ENCODE measurements around the gene FAM120A.

The FAM120A gene

GRCh38 chr9:93552923-93553322 lies 101.4 kb downstream of the FAM120A start:
- H3K36me3 ChIP-seq = peaks cover 31 to 72% (median 63%) of the 10 kb centered on the region in 3 donors
- TF ChIP-seq CTCF (IDR thresholded peaks at IDR 0.05) = no peak
- no peak overlapping the region for H3K27ac ChIP-seq
- H3K4me1 ChIP-seq = no peaks in the 10 kb centered on the region
- intact Hi-C loops (cut with DNase I; ENCODE audit: low total_unique reads) = no loop called here
- H3K4me3 ChIP-seq = no peak overlapping the region
- H3K9me3 ChIP-seq = no peaks in the 10 kb centered on the region
- H3K27me3 ChIP-seq = no peaks in the 10 kb centered on the region
- DNase-seq = no peak

- intact Hi-C loops (cut with DNase I; ENCODE audit: low total_unique reads) = no loop called here
- no peak for TF ChIP-seq CTCF (IDR thresholded peaks at IDR 0.05)
- H3K4me3 ChIP-seq = no peak overlapping the region
- no peaks in the 10 kb centered on the region for H3K9me3 ChIP-seq
- no peaks in the 10 kb centered on the region for H3K27me3 ChIP-seq
- H3K36me3 ChIP-seq = peaks cover 50 to 86% (median 73%) of the 10 kb centered on the region in 3 donors
- no peaks in the 10 kb centered on the region for H3K4me1 ChIP-seq
- no peak overlapping the region for H3K27ac ChIP-seq
- DNase-seq = no peak
Observed at GRCh38 chr9:93555370-93555769, 103.9 kb downstream of the FAM120A start.

GRCh38 chr9:93557366-93558137 lies 106.1 kb downstream of the FAM120A start:
- H3K4me3 ChIP-seq = no peak overlapping the region
- no peak for DNase-seq
- intact Hi-C loops (cut with DNase I; ENCODE audit: low total_unique reads) = no loop called here
- no peak for TF ChIP-seq CTCF (IDR thresholded peaks at IDR 0.05)
- no peaks in the 10 kb centered on the region for H3K27me3 ChIP-seq
- H3K9me3 ChIP-seq = no peaks in the 10 kb centered on the region
- peaks cover 46 to 86% (median 68%) of the 10 kb centered on the region in 3 donors for H3K36me3 ChIP-seq
- no peaks in the 10 kb centered on the region for H3K4me1 ChIP-seq
- no peak overlapping the region for H3K27ac ChIP-seq

GRCh38 chr9:93558503-93558902 lies 107.0 kb downstream of the FAM120A start:
- no peak for TF ChIP-seq CTCF (IDR thresholded peaks at IDR 0.05)
- Histone ChIP-seq H3K36me3 (peaks cover 50 to 87% (median 71%) of the 10 kb centered on the region in 3 donors), H3K27me3 (no peaks in the 10 kb centered on the region), H3K27ac (no peak overlapping the region), H3K4me1 (no peaks in the 10 kb centered on the region), H3K9me3 (no peaks in the 10 kb centered on the region), H3K4me3 (no peak overlapping the region)
- intact Hi-C loops (cut with DNase I; ENCODE audit: low total_unique reads) = no loop called here
- DNase-seq = no peak

- DNase-seq = no peak
- Histone ChIP-seq H3K9me3 (no peaks in the 10 kb centered on the region), H3K4me1 (no peaks in the 10 kb centered on the region), H3K27ac (no peak overlapping the region), H3K27me3 (no peaks in the 10 kb centered on the region), H3K4me3 (no peak overlapping the region), H3K36me3 (peaks cover 53 to 84% (median 69%) of the 10 kb centered on the region in 3 donors)
- intact Hi-C loops (cut with DNase I; ENCODE audit: low total_unique reads) = loop anchor here (10.0 kb wide), 1 partner anchor 396 kb away; no protein-coding TSS in a partner anchor
- no peak for TF ChIP-seq CTCF (IDR thresholded peaks at IDR 0.05)
Observed at GRCh38 chr9:93560991-93561390, 109.5 kb downstream of the FAM120A start.
